Activated T-helper 17 cell treated with anti-CD3 and anti-CD28 coated beads, Interleukin-2, amount 50 U/mL, for 72 hours (primary cell): ENCODE data around the gene UPF2. TPM values are rescaled to one million over a fixed set of nuclear protein-coding genes. Genes with fewer than 3 reads are reported as not detected.
A peak's percentile ranks its signal among the peaks of the same experiment; 100 is the strongest.
"Not testable (repeated sequence)": the region's sequence is repeated elsewhere in the genome, so short reads cannot be mapped to it uniquely, and the experiment has no call there.

Source experiments
- ATAC-seq: fragments of 150-1000 bp; cut with Tn5 transposase; replicated peaks from 2 replicates; pipeline ENCODE4 v1.10.0; 2021; ENCODE audit warnings: mild to moderate bottlenecking, moderate library complexity
- H3K27ac Mint-ChIP-seq: one replicate; pipeline ENCODE4 v1.8.0; 2022; ENCODE audit warnings: mixed read lengths
- H3K27me3 Mint-ChIP-seq: one replicate; pipeline ENCODE4 v1.8.0; 2022; ENCODE audit warnings: mixed read lengths
- H3K36me3 Mint-ChIP-seq: one replicate; pipeline ENCODE4 v1.8.0; 2022; ENCODE audit warnings: low read depth, mild to moderate bottlenecking, mixed read lengths
- H3K4me1 Mint-ChIP-seq: one replicate; pipeline ENCODE4 v1.8.0; 2022; ENCODE audit warnings: mixed read lengths
- H3K4me3 Mint-ChIP-seq: one replicate; pipeline ENCODE4 v1.8.0; 2022; ENCODE audit warnings: mild to moderate bottlenecking, mixed read lengths
- H3K9me3 Mint-ChIP-seq: one replicate; pipeline ENCODE4 v1.8.0; 2022; ENCODE audit warnings: mixed read lengths
- total RNA-seq, 2 donors: library from RNA; stranded (reverse); gene quantifications; one replicate each; pipeline ENCODE4 v1.2.3, GENCODE V29; 2022

UPF2 gene
- total RNA-seq, 2 donors from 2014 or later, result 41.5 to 52.4 TPM

- no peaks in the 10 kb centered on the region for H3K27me3 Mint-ChIP-seq
- no peaks in the 10 kb centered on the region for H3K9me3 Mint-ChIP-seq
- no peak for ATAC-seq
- peaks cover 19% of the 10 kb centered on the region for H3K4me1 Mint-ChIP-seq
- H3K4me3 Mint-ChIP-seq, result no peak overlapping the region
- H3K36me3 Mint-ChIP-seq, result peaks cover 52% of the 10 kb centered on the region
- no peak overlapping the region for H3K27ac Mint-ChIP-seq
These were observed 23.2 kb downstream of the UPF2 start for GRCh38 chr10:12019283-12019971.

GRCh38 chr10:12018438-12019282 lies 23.9 kb downstream of the UPF2 start:
- H3K27ac Mint-ChIP-seq, result no peak overlapping the region
- ATAC-seq, result no peak
- no peak overlapping the region for H3K4me3 Mint-ChIP-seq
- H3K36me3 Mint-ChIP-seq, result peaks cover 60% of the 10 kb centered on the region
- no peaks in the 10 kb centered on the region for H3K27me3 Mint-ChIP-seq
- no peaks in the 10 kb centered on the region for H3K9me3 Mint-ChIP-seq
- peaks cover 19% of the 10 kb centered on the region for H3K4me1 Mint-ChIP-seq

- no peak overlapping the region for H3K27ac Mint-ChIP-seq
- no peaks in the 10 kb centered on the region for H3K27me3 Mint-ChIP-seq
- no peak for ATAC-seq
- H3K4me1 Mint-ChIP-seq, result peaks cover 17% of the 10 kb centered on the region
- peaks cover 6% of the 10 kb centered on the region for H3K9me3 Mint-ChIP-seq
- H3K36me3 Mint-ChIP-seq, result peaks cover 78% of the 10 kb centered on the region
- H3K4me3 Mint-ChIP-seq, result no peak overlapping the region
These were observed 28.7 kb downstream of the UPF2 start for GRCh38 chr10:12013926-12014325.

DNA sequence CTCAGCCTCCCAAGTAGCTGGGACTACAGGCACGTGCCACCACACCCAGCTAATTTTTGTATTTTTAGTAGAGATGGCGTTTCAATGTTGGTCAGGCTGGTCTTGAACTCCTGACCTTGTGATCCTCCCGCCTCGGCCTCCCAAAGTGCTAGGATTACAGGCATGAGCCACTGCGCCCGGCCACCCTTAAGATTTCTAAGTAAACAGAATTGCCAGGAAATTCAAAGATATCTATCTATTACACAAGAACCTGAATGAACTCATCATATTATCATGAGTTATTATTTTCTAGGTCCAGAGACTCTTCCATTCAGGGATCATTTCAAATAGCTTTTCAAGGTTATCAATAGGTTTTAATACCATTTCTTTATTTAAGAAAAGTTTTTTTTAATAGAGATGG lies 29.2 kb downstream of the UPF2 start:
- not testable (repeated sequence) for ATAC-seq, H3K27ac Mint-ChIP-seq
- H3K36me3 Mint-ChIP-seq, result peaks cover 80% of the 10 kb centered on the region

DNA sequence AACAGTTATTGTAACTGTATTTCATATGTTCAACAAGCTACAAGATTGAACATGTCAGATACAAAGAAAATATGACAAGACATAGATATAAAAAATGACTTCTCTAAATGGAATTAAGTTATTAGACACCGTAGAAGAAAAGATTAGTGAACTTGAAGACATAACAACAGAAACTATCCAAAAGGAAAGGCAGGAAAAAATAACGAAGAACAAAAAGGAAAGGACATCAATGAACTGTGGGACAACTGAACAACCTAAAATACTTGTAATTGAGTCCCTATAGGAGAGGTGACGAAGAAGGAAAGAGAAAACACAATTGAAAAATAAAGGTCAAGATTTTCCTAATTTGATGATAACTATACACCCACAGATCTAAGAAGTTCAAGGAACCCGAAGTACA lies 32.3 kb downstream of the UPF2 start:
- H3K4me3 Mint-ChIP-seq, result no peak overlapping the region
- ATAC-seq, result no peak
- H3K9me3 Mint-ChIP-seq, result peaks cover 6% of the 10 kb centered on the region
- H3K36me3 Mint-ChIP-seq, result peaks cover 86% of the 10 kb centered on the region
- H3K4me1 Mint-ChIP-seq, result peaks cover 8% of the 10 kb centered on the region
- H3K27me3 Mint-ChIP-seq, result no peaks in the 10 kb centered on the region
- no peak overlapping the region for H3K27ac Mint-ChIP-seq

More for the DNA sequence above, 29.2 kb downstream of the UPF2 start:
- peaks cover 17% of the 10 kb centered on the region for H3K4me1 Mint-ChIP-seq
- not testable (repeated sequence) for H3K4me3 Mint-ChIP-seq, H3K9me3 Mint-ChIP-seq, H3K27me3 Mint-ChIP-seq

GRCh38 chr10:12008842-12009241 lies 33.8 kb downstream of the UPF2 start:
- ATAC-seq, H3K27me3 Mint-ChIP-seq, H3K9me3 Mint-ChIP-seq, H3K4me3 Mint-ChIP-seq, H3K27ac Mint-ChIP-seq, H3K4me1 Mint-ChIP-seq: not testable (repeated sequence)
- H3K36me3 Mint-ChIP-seq, result peaks cover 89% of the 10 kb centered on the region

GRCh38 chr10:12006671-12007070 lies 35.9 kb downstream of the UPF2 start:
- Mint-ChIP-seq H3K9me3 (peaks cover 6% of the 10 kb centered on the region), H3K36me3 (peaks cover 92% of the 10 kb centered on the region), H3K27ac (no peak overlapping the region), H3K27me3 (no peaks in the 10 kb centered on the region), H3K4me3 (no peak overlapping the region), H3K4me1 (peaks cover 10% of the 10 kb centered on the region)
- ATAC-seq, result no peak

DNA sequence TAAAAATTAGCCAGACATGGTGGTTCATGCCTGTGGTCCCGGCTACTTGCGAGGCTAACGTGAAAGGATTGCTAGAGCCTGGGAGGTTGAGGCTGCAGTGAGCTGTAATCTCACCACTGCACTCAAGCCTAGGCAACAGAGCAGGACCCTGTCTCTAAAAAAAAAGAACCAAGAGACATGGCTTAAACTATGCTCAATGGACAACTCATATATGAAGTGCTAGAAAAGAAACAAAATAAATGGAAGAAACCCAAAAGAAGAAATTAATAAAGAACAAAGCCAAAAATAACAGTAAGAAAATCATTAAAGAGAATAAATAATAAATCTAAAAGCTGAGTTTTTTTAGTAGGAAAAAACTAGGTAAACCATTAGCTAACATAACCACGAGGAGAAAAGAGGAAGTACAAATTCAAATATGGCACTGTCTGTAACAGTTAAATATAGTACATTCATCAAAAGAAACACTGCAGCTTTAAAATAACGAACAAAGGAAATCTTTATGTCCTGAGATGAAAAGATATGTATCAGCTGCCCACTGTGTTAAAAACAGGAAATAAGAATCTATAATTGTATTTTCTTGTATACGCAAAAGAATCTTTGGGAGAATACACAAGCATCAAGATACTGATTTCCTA lies 48.7 kb downstream of the UPF2 start:
- H3K27ac Mint-ChIP-seq, result peak overlapping the region; percentile 77
- H3K9me3 Mint-ChIP-seq, result no peaks in the 10 kb centered on the region
- H3K36me3 Mint-ChIP-seq, result peaks cover 95% of the 10 kb centered on the region
- H3K27me3 Mint-ChIP-seq, result no peaks in the 10 kb centered on the region
- no peak for ATAC-seq
- H3K4me1 Mint-ChIP-seq, result peaks cover 11% of the 10 kb centered on the region
- no peak overlapping the region for H3K4me3 Mint-ChIP-seq

- no peak for ATAC-seq
- no peaks in the 10 kb centered on the region for H3K27me3 Mint-ChIP-seq
- H3K27ac Mint-ChIP-seq, result no peak overlapping the region
- no peaks in the 10 kb centered on the region for H3K9me3 Mint-ChIP-seq
- H3K4me3 Mint-ChIP-seq, result no peak overlapping the region
- peaks cover 9% of the 10 kb centered on the region for H3K4me1 Mint-ChIP-seq
- H3K36me3 Mint-ChIP-seq, result peaks cover 86% of the 10 kb centered on the region
These were observed 53.7 kb downstream of the UPF2 start for GRCh38 chr10:11988924-11989323.

DNA sequence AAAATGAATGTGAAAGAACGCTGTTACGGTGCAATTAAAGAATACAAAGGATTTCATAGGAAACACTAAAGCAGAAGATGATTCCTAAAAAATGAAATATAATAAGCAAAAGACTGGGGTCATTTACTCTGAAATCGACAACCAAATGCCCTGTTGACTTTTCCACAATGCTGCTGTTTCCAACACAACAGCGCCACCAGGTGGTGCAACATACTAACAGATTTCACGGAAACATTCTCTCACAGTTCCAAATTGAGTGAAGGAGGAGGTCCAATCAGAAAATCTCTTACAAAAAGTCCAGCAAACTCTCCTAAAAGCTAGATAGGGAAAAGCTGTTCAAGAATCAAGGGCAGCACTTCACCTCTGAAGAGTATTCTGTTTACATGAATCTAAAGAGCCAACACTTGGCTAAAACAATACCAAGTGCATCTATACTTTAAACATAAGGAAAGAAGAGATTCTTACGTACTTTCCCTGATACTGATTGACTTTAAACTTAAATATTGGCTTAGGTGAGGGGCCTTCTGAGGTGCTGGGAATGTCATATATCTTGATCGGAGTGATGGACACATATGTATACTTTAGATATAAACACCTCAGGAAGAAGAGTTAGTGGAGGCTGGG lies 55.9 kb downstream of the UPF2 start:
- Mint-ChIP-seq H3K4me1 (peaks cover 6% of the 10 kb centered on the region), H3K36me3 (peaks cover 81% of the 10 kb centered on the region), H3K27me3 (no peaks in the 10 kb centered on the region), H3K9me3 (no peaks in the 10 kb centered on the region), H3K4me3 (no peak overlapping the region), H3K27ac (no peak overlapping the region)
- ATAC-seq, result no peak

DNA sequence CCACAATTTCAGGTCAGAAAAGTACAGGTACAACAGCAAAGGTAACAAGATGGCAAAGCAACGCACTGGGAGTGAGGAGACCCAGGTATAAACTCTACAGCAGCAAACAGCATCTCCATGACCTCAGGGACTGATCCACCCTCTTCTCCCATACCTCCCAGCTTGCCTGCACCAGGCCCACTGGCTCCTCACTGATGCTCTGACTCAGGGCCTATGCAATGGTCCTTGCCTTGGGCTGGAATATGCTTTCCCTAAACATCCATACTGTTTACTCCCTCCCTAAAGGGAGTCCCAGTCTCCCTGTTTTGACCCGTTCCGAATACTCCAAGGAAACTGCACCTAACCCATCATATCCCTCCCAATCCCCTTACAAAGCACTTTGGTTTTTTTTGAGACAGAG lies 60.4 kb downstream of the UPF2 start:
- Mint-ChIP-seq H3K4me3 (no peak overlapping the region), H3K27ac (no peak overlapping the region), H3K36me3 (peaks cover 90% of the 10 kb centered on the region), H3K4me1 (peaks cover 6% of the 10 kb centered on the region), H3K27me3 (no peaks in the 10 kb centered on the region), H3K9me3 (no peaks in the 10 kb centered on the region)
- ATAC-seq, result no peak

- Mint-ChIP-seq H3K27ac (no peak overlapping the region), H3K4me1 (no peaks in the 10 kb centered on the region), H3K4me3 (no peak overlapping the region), H3K27me3 (no peaks in the 10 kb centered on the region), H3K36me3 (peaks cover 78% of the 10 kb centered on the region), H3K9me3 (no peaks in the 10 kb centered on the region)
- ATAC-seq, result no peak
These were observed 66.8 kb downstream of the UPF2 start for GRCh38 chr10:11975795-11976194.

GRCh38 chr10:11972523-11972922 lies 70.1 kb downstream of the UPF2 start:
- ATAC-seq, H3K27ac Mint-ChIP-seq, H3K27me3 Mint-ChIP-seq, H3K4me1 Mint-ChIP-seq, H3K4me3 Mint-ChIP-seq, H3K9me3 Mint-ChIP-seq: not testable (repeated sequence)
- H3K36me3 Mint-ChIP-seq, result peaks cover 54% of the 10 kb centered on the region

DNA sequence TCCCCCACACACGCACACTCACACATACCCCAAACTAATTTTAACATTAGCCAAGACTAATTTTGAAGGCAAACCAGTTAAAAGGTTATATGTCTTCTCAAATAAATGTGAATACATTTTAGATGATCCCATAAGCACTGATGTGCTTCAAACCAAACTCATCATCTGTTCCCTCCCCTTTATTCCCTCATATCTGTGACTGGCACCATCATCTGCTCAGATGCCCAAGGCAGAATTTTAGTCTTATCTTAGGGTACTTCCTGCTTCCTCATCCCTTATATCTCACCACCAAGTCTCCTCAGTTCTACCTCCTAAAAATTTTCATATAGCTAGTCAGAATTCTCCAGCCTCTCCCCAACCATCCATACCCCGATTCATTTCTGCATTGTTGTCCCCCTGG lies 80.4 kb downstream of the UPF2 start:
- no peaks in the 10 kb centered on the region for H3K4me1 Mint-ChIP-seq
- ATAC-seq, result no peak
- peak overlapping the region; percentile 7 for H3K27ac Mint-ChIP-seq
- H3K36me3 Mint-ChIP-seq, result peaks cover 94% of the 10 kb centered on the region
- H3K27me3 Mint-ChIP-seq, result no peaks in the 10 kb centered on the region
- no peaks in the 10 kb centered on the region for H3K9me3 Mint-ChIP-seq
- H3K4me3 Mint-ChIP-seq, result no peak overlapping the region
